Liver (tissue), 9 donors: ENCODE data around the gene FYCO1. TPM values are rescaled to one million over a fixed set of nuclear protein-coding genes. Genes with fewer than 3 reads are reported as not detected.

Experiments
- DNase-seq: peaks from one replicate; pipeline ENCODE4 v3.0.0-alpha.2; 2017; ENCODE audit warnings: low spot score
- H3K27ac ChIP-seq, 2 donors: one replicate each; pipeline ENCODE4 v1.7.0; 2013; ENCODE audit warnings: inconsistent platforms in 2 of 2, low read length in 2 of 2, control low read depth in 1 of 2, low read depth in 1 of 2, mild to moderate bottlenecking in 1 of 2
- H3K27me3 ChIP-seq, 4 donors: one replicate each; pipeline versions ENCODE4 v1.6.1 to v1.7.0; 2013; ENCODE audit warnings: low read length in 3 of 4, inconsistent platforms in 1 of 4, mild to moderate bottlenecking in 1 of 4, moderate library complexity in 1 of 4; ENCODE audit not compliant: control insufficient read depth in 4 of 4, insufficient read depth in 4 of 4
- H3K36me3 ChIP-seq, 4 donors: one replicate each; pipeline versions ENCODE4 v1.6.1 to v1.7.0; 2013; ENCODE audit warnings: low read length in 3 of 4, mild to moderate bottlenecking in 3 of 4, low read depth in 1 of 4, moderate library complexity in 1 of 4; ENCODE audit not compliant: control insufficient read depth in 4 of 4, insufficient read depth in 3 of 4
- H3K4me1 ChIP-seq, 4 donors: one replicate each; pipeline versions ENCODE4 v1.6.1 to v1.7.0; 2013; ENCODE audit warnings: low read length in 3 of 4, mild to moderate bottlenecking in 3 of 4, moderate library complexity in 1 of 4; ENCODE audit not compliant: control insufficient read depth in 4 of 4, insufficient read depth in 4 of 4
- H3K4me3 ChIP-seq, 3 donors: one replicate each; pipeline versions ENCODE4 v1.6.1 to v1.7.0; 2013; ENCODE audit warnings: low read length in 3 of 3, control low read depth in 1 of 3, low read depth in 1 of 3, mild to moderate bottlenecking in 1 of 3
- H3K9ac ChIP-seq, 2 donors: one replicate each; pipeline ENCODE4 v1.7.0; 2013; ENCODE audit warnings: low read length in 2 of 2, mild to moderate bottlenecking in 2 of 2, moderate library complexity in 2 of 2, control low read depth in 1 of 2, low read depth in 1 of 2
- H3K9me3 ChIP-seq, 4 donors: one replicate each; pipeline versions ENCODE4 v1.6.1 to v1.7.0; 2013; ENCODE audit warnings: low read length in 3 of 4; ENCODE audit not compliant: control insufficient read depth in 4 of 4
- EGR1 ChIP-seq, 2 donors: IDR thresholded peaks; 2 replicates each; pipeline ENCODE4 v1.6.1; 2016 to 2018; ENCODE audit warnings: antibody characterized with exemption in 2 of 2, low read depth in 2 of 2
- FOXA1 ChIP-seq: IDR thresholded peaks from 2 replicates; pipeline ENCODE4 v1.6.1; 2016; ENCODE audit warnings: antibody characterized with exemption
- FOXA2 ChIP-seq: IDR thresholded peaks from 2 replicates; pipeline ENCODE4 v1.6.1; 2016; ENCODE audit warnings: antibody characterized with exemption
- GABPA ChIP-seq, 2 donors: IDR thresholded peaks in 1 of 2; conservative IDR thresholded peaks in 1 of 2; 2 replicates each; pipeline ENCODE4 v1.6.1; 2016; ENCODE audit warnings: antibody characterized with exemption in 2 of 2, mild to moderate bottlenecking in 1 of 2, moderate library complexity in 1 of 2
- HNF4G ChIP-seq: IDR thresholded peaks from 2 replicates; pipeline ENCODE4 v1.6.1; 2016; ENCODE audit warnings: antibody characterized with exemption
- JUND ChIP-seq, 2 donors: IDR thresholded peaks; 2 replicates each; pipeline ENCODE4 v1.6.1; 2016; ENCODE audit warnings: antibody characterized with exemption in 2 of 2
- NR2F2 ChIP-seq: IDR thresholded peaks from 2 replicates; pipeline ENCODE4 v1.6.1; 2016; ENCODE audit warnings: antibody characterized with exemption
- RAD21 ChIP-seq, 2 donors: IDR thresholded peaks; 2 replicates each; pipeline ENCODE4 v1.6.1; 2016; ENCODE audit warnings: antibody characterized with exemption in 2 of 2, mild to moderate bottlenecking in 2 of 2
- REST ChIP-seq: IDR thresholded peaks from 2 replicates; pipeline ENCODE4 v1.6.1; 2016; ENCODE audit warnings: antibody characterized with exemption, mild to moderate bottlenecking
- SP1 ChIP-seq: IDR thresholded peaks from 2 replicates; pipeline ENCODE4 v1.6.1; 2018; ENCODE audit warnings: antibody characterized with exemption, mild to moderate bottlenecking
- TAF1 ChIP-seq: conservative IDR thresholded peaks from 2 replicates; pipeline ENCODE4 v1.6.1; 2016; ENCODE audit warnings: antibody characterized with exemption, mild to moderate bottlenecking
- YY1 ChIP-seq: IDR thresholded peaks from 2 replicates; pipeline ENCODE4 v1.6.1; 2016; ENCODE audit warnings: antibody characterized with exemption, mild to moderate bottlenecking
- WGBS: extraction: QIAGEN DNeasy Blood & Tissue Kit; methylation state at CpG from one replicate; pipeline ENCODE4 v1.1.7; 2013; 5-methylcytosine and 5-hydroxymethylcytosine counted together
- polyA plus RNA-seq, 2 donors: library from polyadenylated mRNA; stranded (reverse) in 1 of 2; unstranded in 1 of 2; fragments of 200-250 nt in 1 of 2; fragments of >200 nt in 1 of 2; fragmentation: Nextera tagmentation in 1 of 2; extraction: Ambion mirVana in 1 of 2; gene quantifications; one replicate each; pipeline versions ENCODE4 v1.2.1 to v1.2.3, GENCODE V29; 2013 to 2015
- total RNA-seq, 2 donors: library from RNA; depleted of rRNA; stranded (reverse); fragments of >200 nt; gene quantifications; one replicate each; pipeline ENCODE4 v1.2.3, GENCODE V29; 2014
- TF ChIP-seq, protein P1 (sequence below): IDR thresholded peaks from 2 replicates; pipeline ENCODE4 v1.6.1; 2016; ENCODE audit warnings: antibody characterized with exemption
- TF ChIP-seq, protein P2 (sequence below): fragments of 150-350 bp; IDR thresholded peaks from 2 replicates; pipeline ENCODE4 v1.5.1; 2017; ENCODE audit warnings: improper control_type of control experiment, low read depth, low read length; ENCODE audit not compliant: missing input control
- TF ChIP-seq, protein P3 (sequence below): IDR thresholded peaks from 2 replicates; pipeline ENCODE4 v1.6.1; 2016; ENCODE audit warnings: antibody characterized with exemption
- TF ChIP-seq, protein P4 (sequence below): IDR thresholded peaks from 2 replicates; pipeline ENCODE4 v1.6.1; 2016; ENCODE audit warnings: antibody characterized with exemption
- donor health status: healthy.
- donor health status: healthy.
- donor health status: healthy.
- donor health status: healthy.
- donor health status: healthy.

FYCO1 gene
- total and polyA plus RNA-seq, 4 donors: 3.0 to 17.1 (median 10.2) TPM

- Histone ChIP-seq H3K9ac (no peak overlapping the region), H3K9me3 (no peaks in the 10 kb centered on the region), H3K4me1 (no peaks in the 10 kb centered on the region), H3K27ac (no peak overlapping the region), H3K27me3 (no peaks in the 10 kb centered on the region), H3K4me3 (no peak overlapping the region), H3K36me3 (peaks cover 17 to 68% (median 52%) of the 10 kb centered on the region in 4 donors)
- 92% methylated on average over 6 of the region's 6 CpGs for WGBS
- DNase-seq: no peak
- TF ChIP-seq, protein P1, sequence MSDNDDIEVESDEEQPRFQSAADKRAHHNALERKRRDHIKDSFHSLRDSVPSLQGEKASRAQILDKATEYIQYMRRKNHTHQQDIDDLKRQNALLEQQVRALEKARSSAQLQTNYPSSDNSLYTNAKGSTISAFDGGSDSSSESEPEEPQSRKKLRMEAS: no peak
- TF ChIP-seq, protein P2, sequence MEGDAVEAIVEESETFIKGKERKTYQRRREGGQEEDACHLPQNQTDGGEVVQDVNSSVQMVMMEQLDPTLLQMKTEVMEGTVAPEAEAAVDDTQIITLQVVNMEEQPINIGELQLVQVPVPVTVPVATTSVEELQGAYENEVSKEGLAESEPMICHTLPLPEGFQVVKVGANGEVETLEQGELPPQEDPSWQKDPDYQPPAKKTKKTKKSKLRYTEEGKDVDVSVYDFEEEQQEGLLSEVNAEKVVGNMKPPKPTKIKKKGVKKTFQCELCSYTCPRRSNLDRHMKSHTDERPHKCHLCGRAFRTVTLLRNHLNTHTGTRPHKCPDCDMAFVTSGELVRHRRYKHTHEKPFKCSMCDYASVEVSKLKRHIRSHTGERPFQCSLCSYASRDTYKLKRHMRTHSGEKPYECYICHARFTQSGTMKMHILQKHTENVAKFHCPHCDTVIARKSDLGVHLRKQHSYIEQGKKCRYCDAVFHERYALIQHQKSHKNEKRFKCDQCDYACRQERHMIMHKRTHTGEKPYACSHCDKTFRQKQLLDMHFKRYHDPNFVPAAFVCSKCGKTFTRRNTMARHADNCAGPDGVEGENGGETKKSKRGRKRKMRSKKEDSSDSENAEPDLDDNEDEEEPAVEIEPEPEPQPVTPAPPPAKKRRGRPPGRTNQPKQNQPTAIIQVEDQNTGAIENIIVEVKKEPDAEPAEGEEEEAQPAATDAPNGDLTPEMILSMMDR: no peak
- TF ChIP-seq GABPA (IDR thresholded peaks at IDR 0.05 in 1 of 2, conservative IDR thresholded peaks at IDR 0.05 in 1 of 2) (no peak), JUND (IDR thresholded peaks at IDR 0.05) (no peak), FOXA1 (no peak), SP1 (no peak), YY1 (no peak), NR2F2 (no peak), EGR1 (IDR thresholded peaks at IDR 0.05; ENCODE audit: low read depth in 2 of 2) (no peak), HNF4G (no peak), TAF1 (no peak), REST (no peak), FOXA2 (no peak), RAD21 (IDR thresholded peaks at IDR 0.05) (no peak)
- TF ChIP-seq, protein P3, sequence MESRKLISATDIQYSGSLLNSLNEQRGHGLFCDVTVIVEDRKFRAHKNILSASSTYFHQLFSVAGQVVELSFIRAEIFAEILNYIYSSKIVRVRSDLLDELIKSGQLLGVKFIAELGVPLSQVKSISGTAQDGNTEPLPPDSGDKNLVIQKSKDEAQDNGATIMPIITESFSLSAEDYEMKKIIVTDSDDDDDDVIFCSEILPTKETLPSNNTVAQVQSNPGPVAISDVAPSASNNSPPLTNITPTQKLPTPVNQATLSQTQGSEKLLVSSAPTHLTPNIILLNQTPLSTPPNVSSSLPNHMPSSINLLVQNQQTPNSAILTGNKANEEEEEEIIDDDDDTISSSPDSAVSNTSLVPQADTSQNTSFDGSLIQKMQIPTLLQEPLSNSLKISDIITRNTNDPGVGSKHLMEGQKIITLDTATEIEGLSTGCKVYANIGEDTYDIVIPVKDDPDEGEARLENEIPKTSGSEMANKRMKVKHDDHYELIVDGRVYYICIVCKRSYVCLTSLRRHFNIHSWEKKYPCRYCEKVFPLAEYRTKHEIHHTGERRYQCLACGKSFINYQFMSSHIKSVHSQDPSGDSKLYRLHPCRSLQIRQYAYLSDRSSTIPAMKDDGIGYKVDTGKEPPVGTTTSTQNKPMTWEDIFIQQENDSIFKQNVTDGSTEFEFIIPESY: no peak
- TF ChIP-seq, protein P4, sequence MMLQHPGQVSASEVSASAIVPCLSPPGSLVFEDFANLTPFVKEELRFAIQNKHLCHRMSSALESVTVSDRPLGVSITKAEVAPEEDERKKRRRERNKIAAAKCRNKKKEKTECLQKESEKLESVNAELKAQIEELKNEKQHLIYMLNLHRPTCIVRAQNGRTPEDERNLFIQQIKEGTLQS: no peak
Measured at GRCh38 chr3:45931496-45931895, 64.1 kb downstream of the FYCO1 start.
